ENCODE results near the gene DSG2. TPM values are rescaled to one million over a fixed set of nuclear protein-coding genes. Genes with fewer than 3 reads are reported as not detected.

DSG2 gene
- total RNA-seq, 2 donors from 2014 or later: 112 to 144 TPM

DNA sequence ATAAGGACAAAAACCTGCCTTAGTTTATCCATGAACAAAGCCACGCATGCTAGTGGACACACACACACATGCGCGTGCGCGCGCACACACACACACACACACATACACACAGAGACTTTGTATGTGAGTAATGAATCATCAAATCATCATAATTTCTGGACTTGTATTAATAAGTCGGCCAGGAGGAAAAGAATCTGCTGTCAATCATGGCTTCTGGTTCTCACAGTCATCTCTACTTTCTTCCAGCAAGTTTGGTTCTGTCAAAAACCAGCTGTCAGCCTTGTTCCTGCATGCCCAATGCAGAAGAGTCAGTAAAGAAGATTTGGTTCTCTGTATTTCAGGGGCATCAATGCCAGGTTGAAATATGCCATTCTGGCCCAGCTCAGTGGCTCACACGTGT, 92.6 kb downstream of the DSG2 start:
- no peak overlapping the region for H3K4me3 ChIP-seq (ENCODE audit: low read length)
- Mint-ChIP-seq H3K36me3 (ENCODE audit: low read depth) (no peaks in the 10 kb centered on the region), H3K27me3 (ENCODE audit: insufficient read depth) (no peaks in the 10 kb centered on the region), H3K9me3 (no peaks in the 10 kb centered on the region), H3K4me1 (peaks cover 8% of the 10 kb centered on the region), H3K4me3 (no peak overlapping the region), H3K27ac (no peak overlapping the region)
- no peak overlapping the region for H3K9ac ChIP-seq (ENCODE audit: extremely low read depth, low read length, poor library complexity, severe bottlenecking)
- H3K4me1 ChIP-seq (ENCODE audit: control insufficient read depth, insufficient read depth, low read length): peaks cover 3% of the 10 kb centered on the region
- peaks cover 5% of the 10 kb centered on the region for H3K9me3 ChIP-seq (ENCODE audit: control insufficient read depth, low read length)
- no peaks in the 10 kb centered on the region for H3K36me3 ChIP-seq (ENCODE audit: control insufficient read depth, insufficient read depth, low read length)
- DNase-seq: no peak
- no peak overlapping the region for H3K27ac ChIP-seq (ENCODE audit: low read depth, low read length)
- H3K27me3 ChIP-seq (ENCODE audit: control insufficient read depth, insufficient read depth, low read length, poor library complexity, severe bottlenecking): no peaks in the 10 kb centered on the region
- 81 to 92% methylated on average over 2 to 3 of the region's 8 CpGs for WGBS, 2 experiments (ENCODE audit: insufficient coverage in 1 of 2, insufficient read length in 1 of 2)
- TF ChIP-seq, protein P1, sequence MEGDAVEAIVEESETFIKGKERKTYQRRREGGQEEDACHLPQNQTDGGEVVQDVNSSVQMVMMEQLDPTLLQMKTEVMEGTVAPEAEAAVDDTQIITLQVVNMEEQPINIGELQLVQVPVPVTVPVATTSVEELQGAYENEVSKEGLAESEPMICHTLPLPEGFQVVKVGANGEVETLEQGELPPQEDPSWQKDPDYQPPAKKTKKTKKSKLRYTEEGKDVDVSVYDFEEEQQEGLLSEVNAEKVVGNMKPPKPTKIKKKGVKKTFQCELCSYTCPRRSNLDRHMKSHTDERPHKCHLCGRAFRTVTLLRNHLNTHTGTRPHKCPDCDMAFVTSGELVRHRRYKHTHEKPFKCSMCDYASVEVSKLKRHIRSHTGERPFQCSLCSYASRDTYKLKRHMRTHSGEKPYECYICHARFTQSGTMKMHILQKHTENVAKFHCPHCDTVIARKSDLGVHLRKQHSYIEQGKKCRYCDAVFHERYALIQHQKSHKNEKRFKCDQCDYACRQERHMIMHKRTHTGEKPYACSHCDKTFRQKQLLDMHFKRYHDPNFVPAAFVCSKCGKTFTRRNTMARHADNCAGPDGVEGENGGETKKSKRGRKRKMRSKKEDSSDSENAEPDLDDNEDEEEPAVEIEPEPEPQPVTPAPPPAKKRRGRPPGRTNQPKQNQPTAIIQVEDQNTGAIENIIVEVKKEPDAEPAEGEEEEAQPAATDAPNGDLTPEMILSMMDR (conservative IDR thresholded peaks at IDR 0.05): no peak

DNA sequence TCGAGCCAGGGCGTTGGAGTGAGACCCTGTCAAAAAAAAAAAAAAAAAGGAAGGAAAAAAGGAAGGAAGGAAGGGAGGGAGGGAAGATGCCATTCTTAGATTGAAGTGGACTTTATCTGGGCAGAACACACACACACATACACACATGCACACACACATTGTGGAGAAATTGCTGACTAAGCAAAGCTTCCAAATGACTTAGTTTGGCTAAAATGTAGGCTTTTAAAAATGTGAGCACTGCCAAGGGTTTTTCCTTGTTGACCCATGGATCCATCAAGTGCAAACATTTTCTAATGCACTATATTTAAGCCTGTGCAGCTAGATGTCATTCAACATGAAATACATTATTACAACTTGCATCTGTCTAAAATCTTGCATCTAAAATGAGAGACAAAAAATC, 93.1 kb downstream of the DSG2 start:
- no peak overlapping the region for H3K4me3 Mint-ChIP-seq
- WGBS, 2 experiments (ENCODE audit: insufficient coverage in 1 of 2, insufficient read length in 1 of 2): 94% methylated on average over 2 of the region's 2 CpGs; no CpG with 5 or more reads in 1 of the 2 experiments
- TF ChIP-seq, protein P1 (conservative IDR thresholded peaks at IDR 0.05): no peak
- Histone ChIP-seq H3K9ac (ENCODE audit: extremely low read depth, low read length, poor library complexity, severe bottlenecking) (no peak overlapping the region), H3K9me3 (ENCODE audit: control insufficient read depth, low read length) (peaks cover 5% of the 10 kb centered on the region), H3K4me3 (ENCODE audit: low read length) (no peak overlapping the region), H3K36me3 (ENCODE audit: control insufficient read depth, insufficient read depth, low read length) (no peaks in the 10 kb centered on the region), H3K27ac (ENCODE audit: low read depth, low read length) (no peak overlapping the region), H3K27me3 (ENCODE audit: control insufficient read depth, insufficient read depth, low read length, poor library complexity, severe bottlenecking) (no peaks in the 10 kb centered on the region), H3K4me1 (ENCODE audit: control insufficient read depth, insufficient read depth, low read length) (peaks cover 3% of the 10 kb centered on the region)
- H3K4me1 Mint-ChIP-seq: peaks cover 8% of the 10 kb centered on the region
- no peaks in the 10 kb centered on the region for H3K9me3 Mint-ChIP-seq
- no peak overlapping the region for H3K27ac Mint-ChIP-seq
- no peak for DNase-seq
- H3K36me3 Mint-ChIP-seq (ENCODE audit: low read depth): no peaks in the 10 kb centered on the region
- no peaks in the 10 kb centered on the region for H3K27me3 Mint-ChIP-seq (ENCODE audit: insufficient read depth)

DNA sequence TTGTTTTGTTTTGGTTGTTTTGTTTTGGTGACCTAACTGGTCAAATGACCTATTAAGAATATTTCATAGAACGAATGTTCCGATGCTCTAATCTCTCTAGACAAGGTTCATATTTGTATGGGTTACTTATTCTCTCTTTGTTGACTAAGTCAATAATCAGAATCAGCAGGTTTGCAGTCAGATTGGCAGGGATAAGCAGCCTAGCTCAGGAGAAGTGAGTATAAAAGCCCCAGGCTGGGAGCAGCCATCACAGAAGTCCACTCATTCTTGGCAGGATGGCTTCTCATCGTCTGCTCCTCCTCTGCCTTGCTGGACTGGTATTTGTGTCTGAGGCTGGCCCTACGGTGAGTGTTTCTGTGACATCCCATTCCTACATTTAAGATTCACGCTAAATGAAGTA, 93.7 kb downstream of the DSG2 start, which contains the start of gene TTR:
TSS of gene TTR (plus strand) at position 250 of the 400 bp plus-strand sequence. CDS start at position 276, 26 bp downstream.
- no peak for DNase-seq
- H3K27ac Mint-ChIP-seq: no peak within 1 kb of the TSS
- peaks cover 8% of the 10 kb centered on the region for H3K4me1 Mint-ChIP-seq
- no peak within 1 kb of the TSS for H3K4me3 Mint-ChIP-seq
- TF ChIP-seq, protein P1 (conservative IDR thresholded peaks at IDR 0.05): no peak
- H3K9me3 Mint-ChIP-seq: no peaks in the 10 kb centered on the region
- no peaks in the 10 kb centered on the region for H3K27me3 ChIP-seq (ENCODE audit: control insufficient read depth, insufficient read depth, low read length, poor library complexity, severe bottlenecking)
- peaks cover 3% of the 10 kb centered on the region for H3K4me1 ChIP-seq (ENCODE audit: control insufficient read depth, insufficient read depth, low read length)
- H3K9me3 ChIP-seq (ENCODE audit: control insufficient read depth, low read length): peaks cover 5% of the 10 kb centered on the region
- H3K36me3 ChIP-seq (ENCODE audit: control insufficient read depth, insufficient read depth, low read length): no peaks in the 10 kb centered on the region
- no peaks in the 10 kb centered on the region for H3K27me3 Mint-ChIP-seq (ENCODE audit: insufficient read depth)
- H3K36me3 Mint-ChIP-seq (ENCODE audit: low read depth): no peaks in the 10 kb centered on the region
- WGBS, 2 experiments (ENCODE audit: insufficient coverage in 1 of 2, insufficient read length in 1 of 2): 91 to 94% methylated on average over 5 of the region's 5 CpGs
- H3K9ac ChIP-seq (ENCODE audit: extremely low read depth, low read length, poor library complexity, severe bottlenecking): no peak within 1 kb of the TSS
- H3K4me3 ChIP-seq (ENCODE audit: low read length): no peak within 1 kb of the TSS
- H3K27ac ChIP-seq (ENCODE audit: low read depth, low read length): no peak within 1 kb of the TSS

All from endodermal cell (in vitro differentiated cells).